BJ (cell line): ENCODE measurements around the gene SLC35A1. TPM values are rescaled to one million over a fixed set of nuclear protein-coding genes. Genes with fewer than 3 reads are reported as not detected.

Source experiments
- CTCF ChIA-PET: fragments of 350-600 bp; formaldehyde crosslinking; extraction: SDS; loops from one replicate; lab custom pipeline; 2021; ENCODE audit warnings: antibody characterized with exemption, inconsistent platforms; lab: Yijun Ruan, JAX
- POLR2A ChIA-PET: fragments of 300-600 bp; sonication (Branson Sonifier 250); formaldehyde crosslinking; extraction: SDS; loops from one replicate; lab custom pipeline; 2021; ENCODE audit warnings: antibody characterized with exemption; lab: Charles Lee
- DNase-seq: peaks from one replicate; pipeline ENCODE4 v3.0.0-alpha.2; 2011; ENCODE audit warnings: low read depth
- H3K27me3 ChIP-seq: 2 replicates; pipeline ENCODE4 v1.6.0; 2011; ENCODE audit warnings: low read length; ENCODE audit not compliant: control insufficient read depth, insufficient read depth
- H3K36me3 ChIP-seq: 2 replicates; pipeline ENCODE4 v1.5.1; 2011; ENCODE audit warnings: low read length; ENCODE audit not compliant: control insufficient read depth, insufficient read depth
- H3K4me3 ChIP-seq: 2 replicates; pipeline ENCODE4 v1.5.1; 2011; ENCODE audit warnings: low read depth, mild to moderate bottlenecking, control low read depth, low read length
- CTCF ChIP-seq: IDR thresholded peaks from 2 replicates; pipeline ENCODE4 v1.5.1; 2011; ENCODE audit warnings: low read depth, mild to moderate bottlenecking, control low read depth, inconsistent platforms, low read length, moderate library complexity; ENCODE audit not compliant: insufficient read depth
- polyA plus RNA-seq: library from polyadenylated mRNA; depleted of rRNA; stranded (reverse); fragments of >200 nt; gene quantifications from 2 replicates; pipeline ENCODE4 v1.2.3, GENCODE V29; 2011

The SLC35A1 gene
- polyA plus RNA-seq, 1 experiment = 10.5 TPM

- CTCF ChIA-PET = no interaction called here
- DNase-seq = no peak
- H3K36me3 ChIP-seq = no peaks in the 10 kb centered on the region
- POLR2A ChIA-PET = no interaction called here
- H3K4me3 ChIP-seq = no peak overlapping the region
- no peaks in the 10 kb centered on the region for H3K27me3 ChIP-seq
- no peak for TF ChIP-seq CTCF
Measured at GRCh38 chr6:87441711-87442110, 31.1 kb upstream of the SLC35A1 start.

GRCh38 chr6:87444362-87444761 lies 28.4 kb upstream of the SLC35A1 start:
- TF ChIP-seq CTCF = no peak
- CTCF ChIA-PET = interaction anchor here (1.2 kb wide), 1 partner anchor 17 kb away, joined by 3 read pairs; no protein-coding TSS in a partner anchor
- H3K4me3 ChIP-seq = no peak overlapping the region
- DNase-seq = no peak
- POLR2A ChIA-PET = no interaction called here
- H3K36me3 ChIP-seq = no peaks in the 10 kb centered on the region
- H3K27me3 ChIP-seq = no peaks in the 10 kb centered on the region

- no peak overlapping the region for H3K4me3 ChIP-seq
- peaks cover 3% of the 10 kb centered on the region; the same call in 1 of the 2 replicates for H3K27me3 ChIP-seq
- CTCF ChIA-PET = interaction anchor here (0.5 kb wide), 2 partner anchors 43 to 74 kb away, joined by 3 read pairs; no protein-coding TSS in a partner anchor
- POLR2A ChIA-PET = interaction anchor here (0.5 kb wide), 1 partner anchor 369 kb away, joined by 4 read pairs; no protein-coding TSS in a partner anchor
- H3K36me3 ChIP-seq = no peaks in the 10 kb centered on the region
- DNase-seq = no peak
- TF ChIP-seq CTCF = no peak
Measured at GRCh38 chr6:87465051-87465450, 7.7 kb upstream of the SLC35A1 start.

GRCh38 chr6:87473419-87473903 lies 687 bp downstream of the SLC35A1 start:
- POLR2A ChIA-PET = interaction anchor here (0.5 kb wide), 1 partner anchor 116 kb away, joined by 5 read pairs; no protein-coding TSS in a partner anchor
- CTCF ChIA-PET = no interaction called here
- Histone ChIP-seq H3K4me3 (peak overlapping the region; percentile 82), H3K36me3 (no peaks in the 10 kb centered on the region), H3K27me3 (no peaks in the 10 kb centered on the region)
- no peak for DNase-seq
- TF ChIP-seq CTCF = no peak

- H3K4me3 ChIP-seq = no peak overlapping the region
- no peak for TF ChIP-seq CTCF
- DNase-seq = no peak
- no peaks in the 10 kb centered on the region for H3K36me3 ChIP-seq
- ChIA-PET POLR2A (no interaction called here), CTCF (interaction anchor here (0.9 kb wide), 1 partner anchor 64 kb away, joined by 3 read pairs; no protein-coding TSS in a partner anchor)
- no peaks in the 10 kb centered on the region for H3K27me3 ChIP-seq
Measured at GRCh38 chr6:87481931-87482330, 9.2 kb downstream of the SLC35A1 start.
